Tibial nerve (tissue), 4 donors: ENCODE measurements around the gene RNF138. TPM values are rescaled to one million over a fixed set of nuclear protein-coding genes. Genes with fewer than 3 reads are reported as not detected.
"Not testable (repeated sequence)": the region's sequence is repeated elsewhere in the genome, so short reads cannot be mapped to it uniquely, and the experiment has no call there.

Experiments
- DNase-seq, 2 donors: peaks; one replicate each; pipeline ENCODE4 v3.0.0-alpha.2; 2019; ENCODE audit warnings: low spot score in 2 of 2
- H3K27ac ChIP-seq, 4 donors: fragments of 200-600 bp; sonication (generic) in 3 of 4; one replicate each; pipeline ENCODE4 v1.5.1; 2017 to 2019; ENCODE audit warnings: mild to moderate bottlenecking in 1 of 4
- H3K27me3 ChIP-seq, 2 donors: fragments of 200-600 bp; sonication (generic) in 1 of 2; one replicate each; pipeline versions ENCODE4 v1.5.1 to v1.6.0; 2017 to 2019
- H3K36me3 ChIP-seq, 3 donors: fragments of 200-600 bp; sonication (generic); one replicate each; pipeline ENCODE4 v1.5.1; 2018 to 2019
- H3K4me1 ChIP-seq, 4 donors: fragments of 200-600 bp; sonication (generic) in 3 of 4; one replicate each; pipeline ENCODE4 v1.5.1; 2017 to 2019
- H3K4me3 ChIP-seq, 4 donors: fragments of 200-600 bp; sonication (generic) in 3 of 4; one replicate each; pipeline ENCODE4 v1.5.1; 2017 to 2019; ENCODE audit warnings: mild to moderate bottlenecking in 1 of 4, moderate library complexity in 1 of 4
- H3K9me3 ChIP-seq, 4 donors: fragments of 200-600 bp; sonication (generic) in 3 of 4; one replicate each; pipeline ENCODE4 v1.5.1; 2017 to 2019
- EP300 ChIP-seq, 2 donors: sonication (generic); formaldehyde crosslinking; IDR thresholded peaks; one replicate each; pipeline ENCODE4 v1.6.1; 2017; ENCODE audit warnings: antibody characterized with exemption in 2 of 2, mild to moderate bottlenecking in 1 of 2
- POLR2A ChIP-seq, 2 donors: fragments of 450-650 bp; IDR thresholded peaks; one replicate each; pipeline ENCODE4 v1.6.1; 2017; ENCODE audit warnings: antibody characterized with exemption in 2 of 2, mild to moderate bottlenecking in 2 of 2, moderate library complexity in 2 of 2
- WGBS, 2 donors: methylation state at CpG; one replicate each; pipeline ENCODE4 v1.1.5; 2018; 5-methylcytosine and 5-hydroxymethylcytosine counted together
- small RNA-seq: library from RNA; depleted of rRNA; stranded (forward); fragments of <200 nt; gene quantifications from one replicate; pipeline ENCODE3, GENCODE V24; 2016
- total RNA-seq, 4 donors: library from RNA; depleted of rRNA; stranded (reverse); fragments of >200 nt; gene quantifications; one replicate each; pipeline ENCODE4 v1.1.0, GENCODE V29; 2016
- TF ChIP-seq, protein P1 (sequence below), 5 experiments: fragments of 200-600 bp in 3 of 5; fragments of 450-650 bp in 2 of 5; sonication (generic) in 3 of 5; IDR thresholded peaks; one replicate each; pipeline ENCODE4 v1.5.1; 2016 to 2019; ENCODE audit warnings: antibody characterized with exemption in 5 of 5, mild to moderate bottlenecking in 3 of 5, moderate library complexity in 2 of 5

Gene RNF138
- total RNA-seq, 4 donors from 2014 or later: 7.8 to 31.5 (median 15.1) TPM

DNA sequence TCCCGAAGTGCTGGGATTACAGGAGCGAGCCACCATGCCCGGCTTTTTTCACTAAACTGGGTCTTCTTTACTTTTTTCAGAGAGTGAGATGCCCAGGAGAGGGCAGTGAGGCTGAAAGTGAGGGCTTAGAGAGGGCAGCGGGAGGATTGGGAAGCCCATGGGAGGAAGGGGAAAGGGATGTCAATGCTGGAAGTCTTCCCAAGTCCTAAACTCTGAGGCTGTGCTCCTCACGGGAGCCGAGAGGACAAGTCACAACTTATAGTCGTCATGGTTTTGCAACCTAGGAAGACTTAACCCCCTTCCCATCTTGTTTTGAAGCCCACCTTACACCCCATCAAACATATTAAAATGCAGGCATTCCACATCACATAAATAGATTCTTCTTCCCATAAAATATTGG lies 83.0 kb downstream of the RNF138 start:
- Histone ChIP-seq H3K4me3 (no peak overlapping the region), H3K27me3 (no peaks in the 10 kb centered on the region), H3K27ac (no peak overlapping the region), H3K9me3 (no peaks in the 10 kb centered on the region), H3K4me1 (peaks cover 0 to 5% (median 0%) of the 10 kb centered on the region in 4 donors), H3K36me3 (no peaks in the 10 kb centered on the region)
- WGBS, 2 donors: 80 to 83% methylated on average over 7 of the region's 7 CpGs
- DNase-seq: no peak
- no peak for TF ChIP-seq EP300 (IDR thresholded peaks at IDR 0.05)
- TF ChIP-seq, protein P1, sequence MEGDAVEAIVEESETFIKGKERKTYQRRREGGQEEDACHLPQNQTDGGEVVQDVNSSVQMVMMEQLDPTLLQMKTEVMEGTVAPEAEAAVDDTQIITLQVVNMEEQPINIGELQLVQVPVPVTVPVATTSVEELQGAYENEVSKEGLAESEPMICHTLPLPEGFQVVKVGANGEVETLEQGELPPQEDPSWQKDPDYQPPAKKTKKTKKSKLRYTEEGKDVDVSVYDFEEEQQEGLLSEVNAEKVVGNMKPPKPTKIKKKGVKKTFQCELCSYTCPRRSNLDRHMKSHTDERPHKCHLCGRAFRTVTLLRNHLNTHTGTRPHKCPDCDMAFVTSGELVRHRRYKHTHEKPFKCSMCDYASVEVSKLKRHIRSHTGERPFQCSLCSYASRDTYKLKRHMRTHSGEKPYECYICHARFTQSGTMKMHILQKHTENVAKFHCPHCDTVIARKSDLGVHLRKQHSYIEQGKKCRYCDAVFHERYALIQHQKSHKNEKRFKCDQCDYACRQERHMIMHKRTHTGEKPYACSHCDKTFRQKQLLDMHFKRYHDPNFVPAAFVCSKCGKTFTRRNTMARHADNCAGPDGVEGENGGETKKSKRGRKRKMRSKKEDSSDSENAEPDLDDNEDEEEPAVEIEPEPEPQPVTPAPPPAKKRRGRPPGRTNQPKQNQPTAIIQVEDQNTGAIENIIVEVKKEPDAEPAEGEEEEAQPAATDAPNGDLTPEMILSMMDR (IDR thresholded peaks at IDR 0.05): no peak
- TF ChIP-seq POLR2A (IDR thresholded peaks at IDR 0.05): no peak

DNA sequence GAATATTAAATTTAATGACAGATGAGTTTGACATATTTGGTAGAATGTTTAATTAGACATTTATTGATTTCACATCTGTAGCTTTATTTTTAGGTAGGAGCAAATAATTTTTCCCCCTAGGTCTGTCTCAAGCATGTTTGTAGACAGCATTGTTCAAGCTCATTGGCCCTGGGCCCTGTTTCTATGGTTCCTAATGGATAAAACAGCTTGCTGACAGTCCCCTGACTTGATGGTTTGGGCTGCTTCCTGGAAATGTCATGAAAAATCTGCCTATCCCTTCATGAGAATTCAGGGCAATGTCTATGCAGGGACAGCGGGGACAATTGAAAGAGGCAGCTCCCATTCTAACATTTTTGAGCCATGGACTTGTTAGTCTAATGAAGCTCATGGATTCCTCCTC lies 83.6 kb downstream of the RNF138 start:
- Histone ChIP-seq H3K4me3 (no peak overlapping the region), H3K27me3 (no peaks in the 10 kb centered on the region), H3K27ac (no peak overlapping the region), H3K36me3 (no peaks in the 10 kb centered on the region), H3K4me1 (peaks cover 0 to 5% (median 0%) of the 10 kb centered on the region in 4 donors), H3K9me3 (no peaks in the 10 kb centered on the region)
- TF ChIP-seq, protein P1 (IDR thresholded peaks at IDR 0.05): no peak
- no peak for TF ChIP-seq POLR2A (IDR thresholded peaks at IDR 0.05)
- no peak for TF ChIP-seq EP300 (IDR thresholded peaks at IDR 0.05)
- 70 to 80% methylated on average over 1 of the region's 1 CpG for WGBS, 2 donors
- DNase-seq: no peak

DNA sequence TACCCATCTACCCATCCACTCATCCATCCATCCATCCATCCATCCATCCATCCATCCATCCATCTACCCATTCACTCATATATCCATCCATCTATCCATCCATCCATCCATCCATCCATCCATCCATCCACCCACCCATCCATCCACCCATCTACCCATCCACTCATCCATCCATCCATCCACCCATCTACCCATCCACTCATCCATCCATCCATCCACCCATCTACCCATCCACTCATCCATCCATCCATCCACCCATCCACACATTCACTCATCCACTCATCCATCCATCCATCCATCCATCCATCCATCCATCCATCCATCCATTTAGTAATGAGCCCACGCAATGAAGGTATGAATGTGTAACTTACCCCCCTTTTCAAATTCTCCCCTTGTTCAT lies 85.1 kb downstream of the RNF138 start:
- not testable (repeated sequence) for H3K36me3 ChIP-seq, H3K9me3 ChIP-seq, H3K27me3 ChIP-seq, H3K27ac ChIP-seq, DNase-seq, H3K4me3 ChIP-seq, H3K4me1 ChIP-seq
- 97 to 100% methylated on average over 1 of the region's 1 CpG for WGBS, 2 donors

DNA sequence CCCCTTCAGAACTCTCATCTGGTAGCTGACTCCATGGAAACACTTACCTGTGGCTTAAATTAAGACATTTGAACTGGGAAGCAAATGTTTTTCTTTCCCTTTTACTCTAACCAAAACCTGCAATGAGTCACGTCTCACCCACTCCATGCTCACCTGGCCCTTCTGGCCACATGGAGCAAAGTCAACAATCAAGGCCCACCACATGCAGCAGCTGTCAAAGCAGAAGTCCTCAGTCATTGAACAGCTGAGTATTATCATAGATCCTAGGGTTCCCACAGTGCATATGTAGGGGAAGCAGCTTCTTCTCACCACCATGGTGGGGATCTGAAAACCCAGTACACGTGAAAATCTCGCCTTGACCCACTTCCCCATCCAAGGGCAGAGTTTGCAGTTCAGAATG lies 85.9 kb downstream of the RNF138 start:
- H3K9me3 ChIP-seq: no peaks in the 10 kb centered on the region
- H3K4me1 ChIP-seq: peaks cover 0 to 5% (median 0%) of the 10 kb centered on the region in 4 donors
- H3K36me3 ChIP-seq: no peaks in the 10 kb centered on the region
- no peak overlapping the region for H3K27ac ChIP-seq
- 87 to 88% methylated on average over 3 of the region's 3 CpGs for WGBS, 2 donors
- no peak for DNase-seq
- H3K4me3 ChIP-seq: no peak overlapping the region
- TF ChIP-seq POLR2A (IDR thresholded peaks at IDR 0.05) (no peak), EP300 (IDR thresholded peaks at IDR 0.05) (no peak)
- TF ChIP-seq, protein P1 (IDR thresholded peaks at IDR 0.05): no peak
- no peaks in the 10 kb centered on the region for H3K27me3 ChIP-seq

Small RNA genes lying within 50 kb of the gene (small RNA-seq; reads per million reads assigned to genes)
- gene RNA5SP453: not detected

Other genes starting within 250 kb of the RNF138 start
- 10 to 100 TPM; 25.3 to 51.6 (median 37.5) TPM for gene TRAPPC8, start 148.7 kb upstream of the RNF138 start, total RNA-seq
- gene RNF125, start 73.0 kb upstream of the RNF138 start, total RNA-seq: 10 to 100 TPM in 1 of 4 donors, 1 to 10 TPM in 3; 6.9 to 12.0 (median 7.2) TPM
- not detected for gene MEP1B, start 98.2 kb downstream of the RNF138 start, total RNA-seq